Stimulated activated CD8-positive, alpha-beta memory T cell treated with anti-CD3 and anti-CD28 coated beads, Interleukin-4, amount 100 ng/mL, for 4 hours (primary cell): Measurements from ENCODE around the gene RECQL5.

Source experiments
- DNase-seq, 2 donors: peaks; one replicate each; pipeline ENCODE4 v3.0.0-alpha.2; 2020; ENCODE audit warnings: low read depth in 2 of 2, low spot score in 1 of 2

RECQL5 gene

GRCh38 chr17:75634754-75635609, 32.0 kb downstream of the RECQL5 start:
- no peak for DNase-seq

GRCh38 chr17:75634376-75634740, 32.6 kb downstream of the RECQL5 start:
- no peak for DNase-seq

- DNase-seq: peak in 1 of 2 donors; percentile 15
These were observed 33.2 kb downstream of the RECQL5 start for GRCh38 chr17:75633486-75634375.

GRCh38 chr17:75632863-75633485, 34.0 kb downstream of the RECQL5 start, which contains the start of gene SMIM5:
SMIM5 (plus strand) TSS chr17:75633434; CDS start chr17:75640202, 6,768 bp downstream.
- DNase-seq: peak; percentile 57 to 69

GRCh38 chr17:75632428-75632827, 34.5 kb downstream of the RECQL5 start:
- no peak for DNase-seq

GRCh38 chr17:75631353-75631752, 35.6 kb downstream of the RECQL5 start:
- DNase-seq: no peak

GRCh38 chr17:75630071-75630917, 36.7 kb downstream of the RECQL5 start:
- DNase-seq: no peak

GRCh38 chr17:75629157-75629556, 37.8 kb downstream of the RECQL5 start:
- no peak for DNase-seq

- DNase-seq: no peak
These were observed 38.5 kb downstream of the RECQL5 start for GRCh38 chr17:75628425-75628824.

GRCh38 chr17:75627094-75627493, 39.9 kb downstream of the RECQL5 start:
- no peak for DNase-seq

GRCh38 chr17:75626496-75627038, 40.4 kb downstream of the RECQL5 start:
- DNase-seq: no peak

GRCh38 chr17:75625813-75626486, 41.0 kb downstream of the RECQL5 start:
- DNase-seq: no peak

- no peak for DNase-seq
These were observed 42.1 kb downstream of the RECQL5 start for GRCh38 chr17:75624714-75625345.

- DNase-seq: no peak
These were observed 42.9 kb downstream of the RECQL5 start for GRCh38 chr17:75624021-75624420.

- no peak for DNase-seq
These were observed 43.6 kb downstream of the RECQL5 start for GRCh38 chr17:75623386-75623785.

- DNase-seq: no peak
These were observed 44.1 kb downstream of the RECQL5 start for GRCh38 chr17:75622771-75623273.

- DNase-seq: no peak
These were observed 44.9 kb downstream of the RECQL5 start for GRCh38 chr17:75622076-75622475.

GRCh38 chr17:75621489-75621888, 45.5 kb downstream of the RECQL5 start:
- DNase-seq: no peak
